HS-27A (cell line): ENCODE measurements around the gene HYAL2.
"Not testable (repeated sequence)": the region's sequence is repeated elsewhere in the genome, so short reads cannot be mapped to it uniquely, and the experiment has no call there.

ENCODE experiments used
- DNase-seq: peaks from one replicate; pipeline ENCODE4 v3.0.0-alpha.2; 2012; ENCODE audit warnings: low read depth, missing footprints

The HYAL2 gene

GRCh38 chr3:50290161-50290641 lies 32.3 kb downstream of the HYAL2 start:
- DNase-seq = no peak

GRCh38 chr3:50289130-50289529 lies 33.4 kb downstream of the HYAL2 start:
- DNase-seq = no peak

GRCh38 chr3:50288387-50289007 lies 34.0 kb downstream of the HYAL2 start:
- DNase-seq = no peak

- no peak for DNase-seq
These were observed 35.3 kb downstream of the HYAL2 start for GRCh38 chr3:50287262-50287661.

GRCh38 chr3:50286322-50287227 lies 36.0 kb downstream of the HYAL2 start:
- DNase-seq = no peak

GRCh38 chr3:50284121-50284520 lies 38.4 kb downstream of the HYAL2 start:
- DNase-seq = not testable (repeated sequence)

- no peak for DNase-seq
These were observed 43.1 kb downstream of the HYAL2 start for GRCh38 chr3:50279255-50280016.

GRCh38 chr3:50278880-50279224 lies 43.7 kb downstream of the HYAL2 start, which contains the start of gene LSMEM2:
Gene LSMEM2, plus strand, starts transcription at chr3:50279087. Its CDS starts 27 bp downstream, at chr3:50279114.
- DNase-seq = no peak

GRCh38 chr3:50278123-50278879 lies 44.2 kb downstream of the HYAL2 start:
- DNase-seq = no peak

GRCh38 chr3:50276762-50277101 lies 45.8 kb downstream of the HYAL2 start:
- DNase-seq = no peak

DNA sequence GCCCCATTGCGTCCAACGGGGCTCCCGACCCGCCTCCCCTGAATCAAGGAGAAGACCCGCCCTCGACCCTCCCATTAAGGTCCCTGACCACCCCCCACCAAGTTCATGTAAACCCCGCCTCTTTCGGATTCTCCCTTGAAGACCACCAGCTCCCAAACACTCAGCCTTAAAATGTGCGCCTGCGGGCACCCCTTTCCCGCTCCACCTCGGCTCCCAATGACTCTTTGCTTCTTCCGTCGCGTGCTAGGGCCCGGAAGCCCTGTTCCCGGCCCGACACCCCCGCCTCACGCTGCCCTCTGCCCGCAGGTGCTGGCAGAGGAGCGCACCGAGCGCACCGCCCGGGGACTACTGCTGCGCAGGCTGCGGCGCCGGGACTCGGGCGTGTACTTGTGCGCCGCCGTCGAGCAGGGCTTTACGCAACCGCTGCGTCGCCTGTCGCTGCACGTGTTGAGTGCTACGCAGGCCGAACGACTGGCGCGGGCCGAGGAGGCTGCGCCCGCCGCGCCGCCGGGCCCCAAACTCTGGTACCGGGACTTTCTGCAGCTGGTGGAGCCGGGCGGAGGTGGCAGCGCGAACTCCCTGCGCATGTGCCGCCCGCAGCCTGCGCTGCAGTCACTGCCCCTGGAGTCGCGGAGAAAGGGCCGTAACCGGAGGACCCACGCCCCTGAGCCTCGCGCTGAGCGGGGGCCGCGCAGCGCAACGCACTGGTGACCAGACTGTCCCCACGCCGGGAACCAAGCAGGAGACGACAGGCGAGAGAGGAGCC lies 46.4 kb downstream of the HYAL2 start:
- DNase-seq = no peak

DNA sequence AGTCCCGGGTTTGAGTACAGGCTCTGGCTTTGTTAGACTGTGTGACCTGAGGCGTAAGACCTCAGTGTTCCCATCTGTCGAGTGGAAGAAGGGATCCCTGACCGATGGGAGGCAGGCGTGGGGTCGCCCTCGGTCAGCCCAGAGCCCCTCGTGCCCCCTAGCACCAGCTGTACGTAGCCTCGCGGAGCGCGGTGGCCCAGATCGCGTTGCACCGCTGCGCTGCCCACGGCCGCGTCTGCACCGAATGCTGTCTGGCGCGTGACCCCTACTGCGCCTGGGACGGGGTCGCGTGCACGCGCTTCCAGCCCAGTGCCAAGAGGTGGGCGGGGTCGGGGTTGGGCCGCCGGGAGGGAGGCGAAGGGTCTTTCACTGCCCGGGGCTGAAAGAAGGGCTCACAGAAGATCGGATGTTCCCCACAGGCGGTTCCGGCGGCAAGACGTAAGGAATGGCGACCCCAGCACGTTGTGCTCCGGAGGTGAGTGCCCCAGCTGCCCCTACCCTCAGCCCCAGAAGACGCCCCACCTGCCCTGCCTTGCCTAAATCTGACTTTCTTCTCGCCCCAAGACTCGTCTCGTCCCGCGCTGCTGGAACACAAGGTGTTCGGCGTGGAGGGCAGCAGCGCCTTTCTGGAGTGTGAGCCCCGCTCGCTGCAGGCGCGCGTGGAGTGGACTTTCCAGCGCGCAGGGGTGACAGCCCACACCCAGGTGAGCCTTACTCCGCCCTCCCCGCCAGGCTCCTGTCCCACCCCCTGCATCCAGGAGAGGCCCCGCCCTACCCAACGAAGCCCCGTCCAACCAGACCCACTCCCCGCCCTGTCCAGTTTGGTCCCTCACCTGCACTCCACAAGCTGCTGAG lies 47.2 kb downstream of the HYAL2 start:
- DNase-seq = no peak

- DNase-seq = no peak
These were observed 48.0 kb downstream of the HYAL2 start for GRCh38 chr3:50274371-50275104.

- DNase-seq = no peak
These were observed 48.9 kb downstream of the HYAL2 start for GRCh38 chr3:50273689-50274065.

GRCh38 chr3:50272911-50273688 lies 49.4 kb downstream of the HYAL2 start:
- DNase-seq = no peak

- DNase-seq = not testable (repeated sequence)
These were observed 50.0 kb downstream of the HYAL2 start for GRCh38 chr3:50272538-50272910.

DNA sequence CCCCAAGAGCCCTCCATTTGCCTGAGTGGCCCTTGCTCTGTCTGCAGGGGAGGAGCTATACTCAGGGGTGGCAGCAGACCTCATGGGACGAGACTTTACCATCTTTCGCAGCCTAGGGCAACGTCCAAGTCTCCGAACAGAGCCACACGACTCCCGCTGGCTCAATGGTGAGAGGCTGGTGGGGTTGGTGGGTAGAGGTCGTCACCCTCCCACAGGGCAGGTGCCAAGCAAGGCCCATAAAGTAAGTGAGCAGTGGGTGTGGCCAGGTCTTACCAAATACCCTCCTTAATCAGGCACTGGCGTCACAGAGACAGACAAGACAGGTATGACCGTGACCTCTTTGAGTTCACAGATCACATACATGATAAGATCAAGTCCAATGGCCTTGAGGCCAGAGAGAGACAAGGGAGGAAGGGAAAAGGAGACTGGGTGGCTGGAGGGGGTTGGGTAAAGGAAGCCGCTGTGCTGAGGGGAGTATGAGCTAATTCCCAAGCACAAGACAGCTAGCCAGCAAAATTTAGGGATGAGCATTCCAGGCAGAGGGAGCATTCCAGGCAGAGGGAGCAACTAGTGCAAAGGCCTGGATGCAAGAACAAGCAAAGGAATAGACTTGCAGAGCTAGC lies 51.1 kb downstream of the HYAL2 start:
- DNase-seq = no peak
